NCI-H524 treated with DMSO at 0.1 percent for 48 hours (cell line): Measurements from ENCODE around the gene SYN1.
A peak's percentile ranks its signal among the peaks of the same experiment; 100 is the strongest.

Experiments
- DNase-seq: peaks from one replicate; lab custom pipeline; 2025; lab: John Stamatoyannopoulos, UW

SYN1 gene

DNA sequence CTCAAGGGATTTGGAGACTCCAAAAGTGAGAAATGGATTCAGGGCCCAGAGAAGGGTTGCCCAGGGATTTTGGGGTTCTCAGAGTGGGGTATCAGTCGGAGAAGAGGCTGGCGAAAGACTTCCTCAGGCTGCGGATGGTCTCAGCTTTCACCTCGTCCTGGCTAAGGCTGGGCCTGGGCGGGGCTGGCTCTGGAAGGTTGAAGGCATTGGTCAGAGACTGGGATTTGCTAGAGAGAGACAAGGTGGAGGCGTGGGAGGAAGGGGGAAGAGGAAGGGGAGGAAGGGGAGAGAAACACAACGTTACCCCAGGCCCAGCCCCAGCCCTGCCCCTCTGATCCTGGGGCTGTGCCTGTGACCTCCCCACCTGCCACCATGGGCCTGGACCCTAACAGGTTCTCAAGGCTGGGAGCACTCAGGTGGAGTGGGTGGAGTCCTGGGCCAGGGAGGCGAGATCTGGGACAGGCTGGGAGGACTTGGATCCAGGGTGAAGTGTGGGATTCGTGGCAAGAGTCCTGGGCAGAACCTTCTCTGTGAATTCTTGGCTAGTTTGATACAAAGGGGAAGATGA lies 46.8 kb downstream of the SYN1 start:
- DNase-seq = no peak

GRCh38 chrX:47571896-47572295 lies 47.8 kb downstream of the SYN1 start:
- no peak for DNase-seq

DNA sequence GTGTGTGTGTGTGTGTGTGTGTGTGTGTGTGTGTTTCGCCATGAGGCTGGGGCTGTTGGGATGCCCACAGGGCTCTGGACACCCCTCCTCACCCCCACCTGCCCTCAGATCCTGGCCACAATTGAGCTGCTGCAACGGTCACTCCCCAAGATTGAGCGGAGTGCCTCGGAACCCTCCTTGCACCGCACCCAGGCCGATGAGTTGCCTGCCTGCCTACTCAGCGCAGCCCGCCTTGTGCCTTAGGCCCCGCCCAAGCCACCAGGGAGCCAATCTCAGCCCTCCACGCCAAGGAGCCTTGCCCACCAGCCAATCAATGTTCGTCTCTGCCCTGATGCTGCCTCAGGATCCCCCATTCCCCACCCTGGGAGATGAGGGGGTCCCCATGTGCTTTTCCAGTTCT lies 48.4 kb downstream of the SYN1 start:
- DNase-seq = no peak

- no peak for DNase-seq
Observed at GRCh38 chrX:47570794-47571193, 48.9 kb downstream of the SYN1 start.

GRCh38 chrX:47568656-47569295 lies 50.9 kb downstream of the SYN1 start:
- no peak for DNase-seq

GRCh38 chrX:47566841-47567240 lies 52.8 kb downstream of the SYN1 start:
- no peak for DNase-seq

DNA sequence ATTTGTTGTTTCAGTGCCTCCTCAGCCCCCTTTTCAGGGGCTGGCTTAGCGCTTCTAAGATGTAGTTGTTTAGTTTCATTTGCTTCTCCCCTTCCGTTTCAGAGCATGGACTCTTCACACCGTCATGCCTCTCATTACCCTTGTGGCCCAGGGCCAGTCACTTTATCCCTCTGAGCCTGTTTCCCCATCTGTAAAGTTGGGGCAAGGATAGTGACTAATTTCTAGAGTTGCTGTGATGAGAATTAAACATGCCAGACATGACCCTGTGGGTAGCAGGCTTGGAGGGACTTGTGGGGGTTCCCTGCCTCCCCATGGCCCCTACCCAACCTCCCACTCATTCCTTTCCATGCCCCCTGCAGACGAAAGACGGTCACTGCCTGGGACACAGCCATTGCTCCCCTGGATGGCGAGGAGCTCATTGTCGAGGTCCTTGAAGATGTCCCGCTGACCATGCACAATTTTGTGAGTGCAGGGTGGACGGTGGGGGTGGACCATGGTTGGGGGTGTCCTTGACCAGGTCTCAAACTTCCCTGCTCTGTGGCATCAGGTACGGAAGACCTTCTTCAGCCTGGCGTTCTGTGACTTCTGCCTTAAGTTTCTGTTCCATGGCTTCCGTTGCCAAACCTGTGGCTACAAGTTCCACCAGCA lies 55.1 kb downstream of the SYN1 start:
- DNase-seq = no peak

GRCh38 chrX:47563801-47564315 lies 55.8 kb downstream of the SYN1 start:
- no peak for DNase-seq

DNA sequence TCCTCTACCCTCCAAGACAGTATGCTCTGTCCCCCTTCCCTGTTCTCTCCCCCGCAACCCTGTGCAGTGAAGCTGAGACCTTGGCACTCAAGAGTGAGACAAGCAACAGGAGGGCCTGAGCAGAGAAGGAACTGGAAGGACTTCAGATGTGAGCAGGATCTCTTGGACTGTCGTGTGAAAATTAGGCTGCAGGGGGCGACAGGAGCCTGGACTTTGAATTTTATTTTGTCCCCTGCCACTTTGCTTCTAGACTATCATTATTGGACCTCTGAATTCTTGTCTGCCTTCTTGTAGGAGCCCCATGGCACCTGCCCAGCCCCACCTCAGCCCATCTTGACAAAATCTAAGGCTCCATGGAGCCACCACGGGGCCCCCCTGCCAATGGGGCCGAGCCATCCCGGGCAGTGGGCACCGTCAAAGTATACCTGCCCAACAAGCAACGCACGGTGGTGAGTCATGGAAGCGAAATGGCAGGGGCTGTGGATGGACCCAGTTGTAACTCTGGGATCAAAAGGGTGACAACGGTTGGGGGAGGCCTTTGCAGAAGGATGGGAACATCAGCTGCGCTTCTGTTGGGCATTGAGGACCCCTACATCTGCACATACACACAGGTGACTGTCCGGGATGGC lies 56.9 kb downstream of the SYN1 start:
- no peak for DNase-seq

GRCh38 chrX:47561659-47562151 lies 58.0 kb downstream of the SYN1 start:
- DNase-seq = no peak

DNA sequence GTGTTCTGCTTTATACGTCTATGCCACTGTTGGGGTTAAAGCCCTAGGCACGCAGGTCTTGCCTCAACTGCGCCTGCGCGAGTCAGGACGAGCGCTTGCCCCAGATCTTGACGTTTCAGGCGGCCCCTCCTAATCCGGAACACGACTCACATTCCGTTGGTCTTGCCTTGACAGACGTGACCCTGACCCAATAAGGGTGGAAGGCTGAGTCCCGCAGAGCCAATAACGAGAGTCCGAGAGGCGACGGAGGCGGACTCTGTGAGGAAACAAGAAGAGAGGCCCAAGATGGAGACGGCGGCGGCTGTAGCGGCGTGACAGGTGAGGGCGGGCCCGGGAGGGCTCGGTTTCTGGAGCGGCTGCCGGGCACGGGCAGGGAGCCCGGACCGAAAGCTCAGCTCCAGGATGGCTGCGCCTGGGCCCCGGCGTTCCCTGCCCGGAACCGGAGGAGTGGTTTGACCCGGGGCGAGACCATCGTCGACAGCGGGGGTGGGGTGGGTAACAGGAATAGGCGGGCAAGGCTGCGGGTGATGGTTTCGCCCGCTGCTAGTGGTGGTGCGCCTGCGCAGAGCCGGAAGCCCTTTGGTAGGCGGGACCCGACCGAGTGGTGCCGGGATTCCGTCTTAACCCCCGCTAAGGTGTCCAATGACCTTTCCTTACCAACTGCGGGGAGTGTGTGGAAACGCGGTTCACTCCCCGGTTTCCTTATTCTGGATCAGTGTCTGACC lies 58.6 kb downstream of the SYN1 start, which contains the start of gene ARAF:
Gene ARAF, plus strand, starts transcription at position 272 of the 725 bp plus-strand sequence. CDS start 1,763 bp downstream, outside the sequence.
- peak; percentile 89 for DNase-seq

DNA sequence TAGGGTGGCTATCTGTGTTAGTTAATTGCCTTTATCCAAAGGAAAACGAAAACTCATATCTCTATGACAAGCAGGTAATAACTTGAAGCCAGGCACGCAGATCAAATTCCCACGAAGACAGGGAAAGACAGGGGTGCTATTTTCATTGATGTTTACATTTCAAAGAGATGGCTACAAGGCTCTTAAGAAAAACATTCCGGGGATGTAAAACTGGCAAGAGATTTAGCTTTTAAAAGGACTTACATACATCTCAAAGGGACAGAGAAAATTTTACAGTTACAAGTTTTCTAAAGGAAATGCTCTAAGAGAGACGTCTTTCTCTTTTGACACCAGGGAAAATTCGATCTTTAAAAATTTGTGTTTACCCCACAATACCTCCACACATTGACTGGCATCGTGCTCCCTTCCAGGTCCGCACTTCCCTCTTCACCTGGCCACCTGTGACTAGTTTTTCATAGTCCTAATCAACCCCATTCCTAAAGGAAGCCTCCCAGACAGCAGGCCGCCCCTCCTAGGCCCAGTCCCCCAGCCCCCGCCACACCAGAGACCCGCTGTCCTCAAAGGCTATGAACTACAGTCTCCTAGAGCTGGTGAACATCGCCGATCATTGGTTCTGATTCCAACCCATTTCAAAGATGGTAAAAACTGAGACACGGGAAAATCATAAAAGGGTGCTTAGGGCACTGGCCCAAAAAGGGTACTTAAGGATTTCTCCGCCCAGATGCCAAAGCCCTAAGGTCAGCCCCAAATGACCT lies 59.3 kb downstream of the SYN1 start:
- DNase-seq = no peak

DNA sequence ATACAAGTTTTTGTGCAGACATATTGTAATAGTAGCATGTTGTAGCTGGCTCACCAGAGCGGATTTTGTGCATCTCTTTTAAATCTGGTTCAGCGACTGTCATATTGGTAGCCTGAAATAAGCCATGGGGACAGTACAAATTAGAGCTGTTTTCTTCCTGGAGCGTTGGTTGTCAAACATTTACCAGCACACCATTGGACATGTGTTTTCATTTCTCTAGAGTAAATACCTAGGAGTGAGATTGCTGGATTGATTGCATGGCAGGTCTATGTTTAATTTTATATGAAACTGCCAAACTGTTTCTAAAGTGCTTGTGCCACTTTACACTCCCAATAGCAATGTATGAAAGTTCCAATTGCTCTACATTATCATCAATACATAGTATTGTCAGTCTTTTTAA lies 61.2 kb downstream of the SYN1 start:
- DNase-seq = no peak

GRCh38 chrX:47556045-47556623 lies 63.5 kb downstream of the SYN1 start:
- peak; percentile 89 for DNase-seq

GRCh38 chrX:47543496-47543895 lies 76.2 kb downstream of the SYN1 start:
- no peak for DNase-seq

GRCh38 chrX:47540754-47541538 lies 78.7 kb downstream of the SYN1 start:
- DNase-seq = peak; percentile 85

- no peak for DNase-seq
Observed at GRCh38 chrX:47539860-47540259, 79.8 kb downstream of the SYN1 start.

- DNase-seq = no peak
Observed at GRCh38 chrX:47530049-47530448, 89.6 kb downstream of the SYN1 start.

GRCh38 chrX:47529548-47529947 lies 90.1 kb downstream of the SYN1 start:
- DNase-seq = no peak

- DNase-seq = no peak
Observed at GRCh38 chrX:47523713-47524166, 95.9 kb downstream of the SYN1 start.
